RWPE1 (cell line): Measurements from ENCODE around the gene PDE4A.

Experiments used
- CTCF ChIA-PET: fragments of 350-600 bp; sonication (Branson Sonifier 250); formaldehyde crosslinking; extraction: SDS; loops from one replicate; lab custom pipeline; 2021; lab: Yijun Ruan, JAX
- POLR2A ChIA-PET: fragments of 400-600 bp; formaldehyde crosslinking; extraction: SDS; loops from one replicate; lab custom pipeline; 2020; ENCODE audit warnings: antibody characterized with exemption; ENCODE audit not compliant: low non-redundant PET; lab: Yijun Ruan, JAX
- DNase-seq: peaks from one replicate; pipeline ENCODE4 v3.0.0; 2012; ENCODE audit warnings: low spot score
- H3K27ac ChIP-seq: fragments of 450-650 bp; 2 replicates; pipeline ENCODE4 v1.5.1; 2017
- TF ChIP-seq, protein P1 (sequence below): fragments of 450-650 bp; conservative IDR thresholded peaks from 2 replicates; pipeline ENCODE4 v1.5.1; 2017; ENCODE audit warnings: low read depth, mild to moderate bottlenecking

The PDE4A gene

DNA sequence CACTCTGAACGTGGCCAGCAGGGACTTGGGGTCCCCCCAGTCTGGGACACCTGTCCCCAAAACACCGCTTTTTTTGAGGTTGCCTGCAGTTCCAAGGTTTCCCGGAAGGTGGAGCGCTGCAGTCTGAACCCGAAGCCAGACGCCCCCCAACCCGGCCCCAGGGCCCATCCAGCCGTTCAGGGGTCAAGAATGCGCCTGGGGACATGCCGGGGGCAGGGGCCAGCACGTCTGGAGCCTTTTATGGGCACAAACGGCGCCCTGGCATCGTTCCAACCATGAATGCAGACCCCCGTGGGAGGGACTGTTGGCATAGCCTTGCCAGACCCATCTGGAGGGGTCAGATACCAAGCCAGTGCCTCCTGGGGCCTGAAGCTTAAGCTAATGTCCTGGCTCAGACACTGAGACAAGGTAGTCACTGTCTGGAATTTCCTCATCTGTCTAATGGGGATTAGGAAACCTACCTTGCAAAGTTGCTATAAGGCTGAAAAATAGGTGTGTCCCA, 90.0 kb downstream of the PDE4A start:
- ChIA-PET CTCF (interaction anchor here (0.8 kb wide), 1 partner anchor 41 kb away, joined by 3 read pairs; no protein-coding TSS in a partner anchor), POLR2A (interaction anchor here (1.1 kb wide), 1 partner anchor 10 kb away, joined by 5 read pairs; no protein-coding TSS in a partner anchor)
- H3K27ac ChIP-seq: peak overlapping the region; percentile 93
- peak; percentile 45 for DNase-seq
- TF ChIP-seq, protein P1, sequence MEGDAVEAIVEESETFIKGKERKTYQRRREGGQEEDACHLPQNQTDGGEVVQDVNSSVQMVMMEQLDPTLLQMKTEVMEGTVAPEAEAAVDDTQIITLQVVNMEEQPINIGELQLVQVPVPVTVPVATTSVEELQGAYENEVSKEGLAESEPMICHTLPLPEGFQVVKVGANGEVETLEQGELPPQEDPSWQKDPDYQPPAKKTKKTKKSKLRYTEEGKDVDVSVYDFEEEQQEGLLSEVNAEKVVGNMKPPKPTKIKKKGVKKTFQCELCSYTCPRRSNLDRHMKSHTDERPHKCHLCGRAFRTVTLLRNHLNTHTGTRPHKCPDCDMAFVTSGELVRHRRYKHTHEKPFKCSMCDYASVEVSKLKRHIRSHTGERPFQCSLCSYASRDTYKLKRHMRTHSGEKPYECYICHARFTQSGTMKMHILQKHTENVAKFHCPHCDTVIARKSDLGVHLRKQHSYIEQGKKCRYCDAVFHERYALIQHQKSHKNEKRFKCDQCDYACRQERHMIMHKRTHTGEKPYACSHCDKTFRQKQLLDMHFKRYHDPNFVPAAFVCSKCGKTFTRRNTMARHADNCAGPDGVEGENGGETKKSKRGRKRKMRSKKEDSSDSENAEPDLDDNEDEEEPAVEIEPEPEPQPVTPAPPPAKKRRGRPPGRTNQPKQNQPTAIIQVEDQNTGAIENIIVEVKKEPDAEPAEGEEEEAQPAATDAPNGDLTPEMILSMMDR: peak; percentile 77

DNA sequence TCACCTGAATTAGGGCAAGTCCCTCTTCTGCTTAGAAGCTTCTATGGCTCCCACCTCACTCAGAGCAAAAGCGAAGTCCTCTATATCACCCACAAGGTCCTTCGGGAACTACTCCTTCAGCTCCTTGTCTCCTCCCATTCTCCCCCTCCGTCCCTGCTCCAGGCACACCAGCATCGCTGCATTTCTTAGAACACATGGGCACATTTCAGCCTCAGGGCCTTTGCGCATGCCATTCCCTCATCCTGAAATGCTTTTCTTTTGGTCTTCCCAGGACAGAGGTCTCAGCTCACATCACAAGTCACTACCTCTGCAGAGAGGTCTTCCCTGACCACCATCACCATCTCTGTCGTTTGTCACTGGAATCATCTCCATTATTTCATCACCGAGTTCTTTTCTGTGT, 92.9 kb downstream of the PDE4A start:
- H3K27ac ChIP-seq: peak overlapping the region; percentile 93; the same call in 1 of the 2 replicates
- ChIA-PET CTCF (no interaction called here), POLR2A (interaction anchor here (1.1 kb wide), 1 partner anchor 35 kb away, joined by 8 read pairs; no protein-coding TSS in a partner anchor)
- TF ChIP-seq, protein P1: no peak
- DNase-seq: no peak

DNA sequence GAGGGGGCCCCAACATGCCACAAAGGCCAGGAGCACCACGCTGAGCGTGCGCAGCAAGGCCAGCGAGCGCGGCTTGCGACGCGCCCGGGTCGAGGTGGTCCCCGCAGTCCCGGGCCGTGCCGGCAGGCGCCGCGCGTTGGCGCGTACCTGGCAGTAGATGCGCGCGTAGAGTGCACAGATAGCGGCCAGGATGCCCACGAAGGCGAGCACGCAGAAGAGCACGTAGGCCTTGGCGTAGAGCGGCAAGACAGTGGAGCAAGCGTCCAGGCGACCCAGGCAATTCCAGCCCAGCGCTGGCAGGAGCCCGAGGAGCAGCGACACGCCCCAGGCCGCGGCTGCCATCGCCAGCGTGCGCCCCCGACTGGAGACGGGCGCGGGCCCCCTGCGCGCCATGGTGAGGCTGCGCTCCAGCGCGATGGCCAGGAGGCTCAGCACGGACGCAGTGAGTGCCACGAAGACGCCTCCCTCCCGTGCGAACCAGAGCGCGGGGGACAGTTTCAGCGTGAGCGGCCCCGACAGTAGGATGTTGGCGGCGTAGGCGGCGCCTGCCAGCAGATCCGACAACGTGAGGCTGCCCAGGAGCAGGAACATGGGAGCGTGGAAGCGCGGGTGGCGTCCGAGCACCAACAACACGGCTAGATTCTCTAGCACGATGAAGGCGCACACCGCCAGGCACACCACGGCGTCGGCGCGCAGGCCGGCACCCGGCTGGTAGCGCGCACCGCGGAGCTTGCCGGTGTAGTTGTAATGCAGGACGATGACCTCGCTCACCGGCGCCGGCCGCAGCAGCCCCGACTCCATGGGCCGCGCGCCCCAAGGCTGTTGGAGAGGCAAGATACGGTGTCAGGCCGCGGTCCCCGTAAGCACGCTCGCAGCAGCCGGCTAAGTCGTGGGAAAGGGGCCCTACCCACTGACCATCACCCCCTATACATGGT, 94.1 kb downstream of the PDE4A start:
- ChIA-PET POLR2A (no interaction called here), CTCF (no interaction called here)
- peak overlapping the region; percentile 91 for H3K27ac ChIP-seq
- no peak for DNase-seq
- TF ChIP-seq, protein P1: no peak

DNA sequence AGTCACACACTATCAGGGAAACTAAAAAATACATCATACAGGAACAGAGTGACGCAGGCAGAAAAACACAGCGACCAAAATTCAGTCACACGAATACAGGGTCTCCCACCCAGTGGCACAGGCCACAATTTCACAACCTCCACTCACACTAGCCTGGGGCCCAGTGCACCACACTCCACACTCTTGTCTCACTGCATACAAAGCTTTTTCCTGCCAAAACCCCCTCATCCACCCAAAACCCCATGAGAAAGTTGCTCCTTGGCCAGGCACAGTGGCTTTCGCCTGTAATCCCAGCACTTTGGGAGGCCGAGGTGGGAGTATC, 95.7 kb downstream of the PDE4A start:
- ChIA-PET POLR2A (interaction anchor here (0.7 kb wide), 1 partner anchor 20 kb away, joined by 5 read pairs; no protein-coding TSS in a partner anchor), CTCF (interaction anchor here (1.7 kb wide), 2 partner anchors 11 to 32 kb away, joined by 5 to 8 read pairs; no protein-coding TSS in a partner anchor)
- no peak for DNase-seq
- H3K27ac ChIP-seq: peak overlapping the region; percentile 91
- TF ChIP-seq, protein P1: no peak

DNA sequence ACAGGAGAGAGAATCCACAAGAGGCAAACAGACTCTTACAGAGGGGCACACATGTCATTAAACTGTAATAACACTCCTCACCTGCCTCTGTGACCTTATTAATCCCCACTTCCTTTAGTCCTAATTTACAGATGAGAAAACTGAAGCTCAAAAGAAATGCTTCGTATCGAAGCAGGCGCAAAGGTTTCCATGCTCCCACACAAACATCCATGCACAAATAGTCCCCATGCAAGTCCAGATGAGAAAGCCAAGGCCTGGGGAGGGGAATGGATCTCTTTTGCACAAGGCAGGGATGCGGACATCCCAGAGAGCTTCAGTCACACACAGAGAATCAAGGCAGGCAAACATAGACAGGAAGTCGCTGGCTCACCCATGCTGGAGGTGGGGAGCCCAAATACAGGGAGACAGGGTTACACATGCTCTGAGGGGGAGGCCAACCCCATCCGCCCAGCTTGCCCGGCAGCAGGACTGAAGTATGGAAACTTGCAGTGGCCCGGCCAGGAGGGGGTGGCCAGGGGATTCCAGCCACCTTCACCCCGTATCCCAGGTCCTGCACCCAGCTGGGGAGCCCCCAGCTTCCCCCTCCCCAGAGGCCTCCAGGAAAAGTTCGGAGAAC, 96.4 kb downstream of the PDE4A start:
- DNase-seq: peak; percentile 72
- peak overlapping the region; percentile 91 for H3K27ac ChIP-seq

More for the DNA sequence above, 96.4 kb downstream of the PDE4A start:
- POLR2A ChIA-PET: interaction anchor here (0.7 to 1.0 kb wide), 4 partner anchors 8 to 36 kb away, joined by 3 to 5 read pairs (median 4); no protein-coding TSS in a partner anchor
- CTCF ChIA-PET: interaction anchor here (0.6 to 2.0 kb wide), 4 partner anchors 9 to 33 kb away, joined by 3 to 8 read pairs (median 6); no protein-coding TSS in a partner anchor
- TF ChIP-seq, protein P1: no peak
